Mucosa of descending colon (tissue), 3 donors: Measurements from ENCODE around the gene UBE2G1. TPM values are rescaled to one million over a fixed set of nuclear protein-coding genes. Genes with fewer than 3 reads are reported as not detected.
"Not testable (repeated sequence)": the region's sequence is repeated elsewhere in the genome, so short reads cannot be mapped to it uniquely, and the experiment has no call there.

Experiments
- ATAC-seq: fragments of 200-7000 bp; cut with Tn5 transposase; one replicate; pipeline ENCODE4 v1.9.1; 2020; ENCODE audit warnings: mild to moderate bottlenecking, moderate library complexity
- DNase-seq, 3 donors: peaks; one replicate each; pipeline ENCODE4 v3.0.0-alpha.2; 2020
- H3K36me3 ChIP-seq: fragments of 200-600 bp; one replicate; pipeline ENCODE4 v1.8.0; 2021; ENCODE audit warnings: low read depth, mild to moderate bottlenecking
- H3K4me1 ChIP-seq: fragments of 200-600 bp; one replicate; pipeline ENCODE4 v1.8.0; 2021; ENCODE audit warnings: low read depth, mild to moderate bottlenecking
- H3K4me3 ChIP-seq: fragments of 200-600 bp; one replicate; pipeline ENCODE4 v1.8.0; 2021; ENCODE audit warnings: mild to moderate bottlenecking
- H3K9me3 ChIP-seq: fragments of 200-600 bp; one replicate; pipeline ENCODE4 v1.8.0; 2021; ENCODE audit warnings: mild to moderate bottlenecking
- intact Hi-C, 2 donors: fragments of 100-400 bp; cut with DNase I in 1 of 2; cut with micrococcal nuclease in 1 of 2; formaldehyde crosslinking; loops; one replicate each; pipeline versions ENCODE4 v1.11.0 to v1.11.1; 2022; cut with DNase I, micrococcal nuclease
- total RNA-seq, 3 donors: library from RNA; stranded (reverse); fragmentation: NEBNext Ultra II Directional in 2 of 3; extraction: Animal tissue kit (Norgen Biotek cat#: 25700) in 2 of 3; gene quantifications; one replicate each; pipeline versions ENCODE4 v1.2.1 to v1.2.4, GENCODE V29; 2021 to 2023
- TF ChIP-seq, protein P1 (sequence below): fragments of 200-600 bp; IDR thresholded peaks from one replicate; pipeline ENCODE4 v1.8.0; 2022; ENCODE audit warnings: antibody characterized with exemption, mild to moderate bottlenecking
- donor health status: DM: no; HTN: no; CAD: no; lungs with moderate emphysema.
- donor health status: DM: no; HTN: no; CAD: no.
- donor health status: DM: no; HTN: yes; CAD: no.

The UBE2G1 gene
- total RNA-seq, 3 donors from 2014 or later: 51.9 to 103 (median 56.7) TPM

DNA sequence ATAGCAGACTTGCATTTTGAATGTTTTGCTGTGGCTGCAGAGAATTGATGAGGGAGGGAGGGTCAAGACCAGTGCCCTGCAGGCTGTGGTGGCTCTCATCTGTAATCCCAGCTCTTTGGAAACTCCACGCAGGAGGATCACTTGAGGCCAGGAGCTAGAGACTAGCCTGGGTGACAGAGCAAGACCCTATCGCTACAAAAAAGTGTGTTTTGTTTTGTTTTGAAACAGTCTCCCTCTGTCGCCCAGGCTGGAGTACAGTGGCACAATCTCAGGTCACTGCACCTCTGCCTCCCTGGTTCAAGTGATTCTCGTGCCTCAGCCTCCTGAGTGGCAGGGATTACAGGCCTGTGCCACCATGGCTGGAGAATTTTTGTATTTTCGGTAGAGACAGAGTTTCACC is 1.9 kb upstream of the UBE2G1 start:
- TF ChIP-seq, protein P1, sequence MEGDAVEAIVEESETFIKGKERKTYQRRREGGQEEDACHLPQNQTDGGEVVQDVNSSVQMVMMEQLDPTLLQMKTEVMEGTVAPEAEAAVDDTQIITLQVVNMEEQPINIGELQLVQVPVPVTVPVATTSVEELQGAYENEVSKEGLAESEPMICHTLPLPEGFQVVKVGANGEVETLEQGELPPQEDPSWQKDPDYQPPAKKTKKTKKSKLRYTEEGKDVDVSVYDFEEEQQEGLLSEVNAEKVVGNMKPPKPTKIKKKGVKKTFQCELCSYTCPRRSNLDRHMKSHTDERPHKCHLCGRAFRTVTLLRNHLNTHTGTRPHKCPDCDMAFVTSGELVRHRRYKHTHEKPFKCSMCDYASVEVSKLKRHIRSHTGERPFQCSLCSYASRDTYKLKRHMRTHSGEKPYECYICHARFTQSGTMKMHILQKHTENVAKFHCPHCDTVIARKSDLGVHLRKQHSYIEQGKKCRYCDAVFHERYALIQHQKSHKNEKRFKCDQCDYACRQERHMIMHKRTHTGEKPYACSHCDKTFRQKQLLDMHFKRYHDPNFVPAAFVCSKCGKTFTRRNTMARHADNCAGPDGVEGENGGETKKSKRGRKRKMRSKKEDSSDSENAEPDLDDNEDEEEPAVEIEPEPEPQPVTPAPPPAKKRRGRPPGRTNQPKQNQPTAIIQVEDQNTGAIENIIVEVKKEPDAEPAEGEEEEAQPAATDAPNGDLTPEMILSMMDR: no peak
- Histone ChIP-seq H3K9me3 (no peaks in the 10 kb centered on the region), H3K4me1 (peaks cover 9% of the 10 kb centered on the region), H3K36me3 (peaks cover 4% of the 10 kb centered on the region), H3K4me3 (no peak overlapping the region)
- ATAC-seq (no peak), DNase-seq (peak in 1 of 3 donors; percentile 7)
- intact Hi-C loops: no loop called here

DNA sequence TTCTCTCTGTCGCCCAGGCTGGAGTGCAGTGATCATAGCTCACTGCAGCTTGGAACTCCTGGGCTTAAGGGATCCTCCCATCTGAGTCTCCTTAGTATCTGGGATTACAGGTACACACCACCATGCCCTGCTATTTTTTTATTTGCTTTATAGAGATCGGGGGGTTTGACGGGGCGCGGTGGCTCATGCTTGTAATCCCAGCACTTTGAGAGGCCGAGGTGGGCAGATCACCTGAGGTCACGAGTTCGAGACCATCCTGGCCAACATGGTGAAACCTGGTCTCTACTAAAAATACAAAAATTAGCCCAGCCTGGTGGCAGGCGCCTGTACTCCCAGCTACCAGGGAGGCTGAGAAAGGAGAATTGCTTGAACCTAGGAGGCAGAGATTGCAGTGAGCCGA is 702 bp upstream of the UBE2G1 start:
- H3K4me1 ChIP-seq, ATAC-seq, H3K4me3 ChIP-seq, H3K36me3 ChIP-seq, intact Hi-C loops, H3K9me3 ChIP-seq: not testable (repeated sequence)
- peak in 2 of 3 donors; percentile 50 to 54 for DNase-seq

GRCh38 chr17:4365628-4366326 is 698 bp downstream of the UBE2G1 start:
- H3K9me3 ChIP-seq: no peaks in the 10 kb centered on the region
- H3K4me1 ChIP-seq: peaks cover 9% of the 10 kb centered on the region
- ATAC-seq (peak; percentile 31), DNase-seq (peak; percentile 51 to 75 (median 72))
- H3K4me3 ChIP-seq: peak overlapping the region; percentile 100
- H3K36me3 ChIP-seq: peaks cover 4% of the 10 kb centered on the region
- TF ChIP-seq, protein P1: no peak
- intact Hi-C loops: no loop called here

DNA sequence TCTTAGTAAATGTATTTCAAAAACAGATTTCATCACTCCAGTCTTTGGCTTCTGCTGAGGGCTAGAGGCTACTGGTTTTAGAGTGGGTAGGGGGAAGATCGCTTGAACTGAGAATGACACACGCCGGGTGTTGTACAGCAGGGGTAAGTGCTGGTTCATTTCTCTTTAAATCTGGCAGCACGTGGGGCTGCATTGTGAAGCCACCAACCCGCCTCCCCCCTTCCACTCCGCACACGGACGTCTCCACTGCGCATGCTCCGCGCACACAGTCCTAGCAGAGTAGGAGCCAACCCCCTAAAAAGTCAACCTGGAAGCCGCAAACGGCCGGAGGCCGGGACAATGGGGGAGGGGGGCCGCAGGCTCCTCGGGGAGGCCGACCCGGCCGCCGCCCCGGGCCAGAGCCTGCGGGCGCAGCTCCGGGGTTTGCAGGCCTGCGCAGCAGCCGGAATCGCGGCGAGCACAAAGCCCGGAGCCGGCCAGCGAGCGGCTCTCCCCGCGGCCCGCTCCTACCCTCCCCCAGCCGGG is 1.3 kb downstream of the UBE2G1 start:
- peak; percentile 91 to 95 (median 91) for DNase-seq
- intact Hi-C loops: no loop called here
- peak overlapping the region; percentile 100 for H3K4me3 ChIP-seq
- no peaks in the 10 kb centered on the region for H3K9me3 ChIP-seq
- H3K36me3 ChIP-seq: peaks cover 4% of the 10 kb centered on the region
- TF ChIP-seq, protein P1: no peak
- peaks cover 13% of the 10 kb centered on the region for H3K4me1 ChIP-seq
- ATAC-seq: peak; percentile 72

DNA sequence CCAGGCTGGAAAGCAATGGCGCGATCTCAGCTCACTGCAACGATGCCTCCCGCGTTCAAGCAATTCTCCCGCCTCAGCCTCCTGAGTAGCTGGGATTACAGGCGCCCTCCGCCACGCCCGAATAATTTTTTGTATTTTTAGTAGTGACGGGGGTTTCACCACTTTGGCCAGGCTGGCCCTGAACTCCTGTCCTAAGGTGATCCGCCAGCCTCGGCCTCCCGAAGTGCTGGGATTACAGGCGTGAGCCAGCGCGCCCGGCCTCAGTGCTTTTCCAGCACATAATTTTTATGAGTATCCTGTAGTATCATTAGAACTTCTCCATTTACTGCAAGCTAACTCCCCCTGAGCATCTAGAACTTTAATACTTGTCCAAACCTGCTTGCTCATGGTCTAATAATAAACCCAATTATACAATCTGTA is 1.8 kb downstream of the UBE2G1 start:
- Histone ChIP-seq H3K36me3 (peaks cover 4% of the 10 kb centered on the region), H3K4me1 (peaks cover 15% of the 10 kb centered on the region), H3K4me3 (peak overlapping the region; percentile 100), H3K9me3 (no peaks in the 10 kb centered on the region)
- TF ChIP-seq, protein P1: no peak
- ATAC-seq (no peak), DNase-seq (peak; percentile 24 to 57 (median 46))
- intact Hi-C loops: no loop called here

DNA sequence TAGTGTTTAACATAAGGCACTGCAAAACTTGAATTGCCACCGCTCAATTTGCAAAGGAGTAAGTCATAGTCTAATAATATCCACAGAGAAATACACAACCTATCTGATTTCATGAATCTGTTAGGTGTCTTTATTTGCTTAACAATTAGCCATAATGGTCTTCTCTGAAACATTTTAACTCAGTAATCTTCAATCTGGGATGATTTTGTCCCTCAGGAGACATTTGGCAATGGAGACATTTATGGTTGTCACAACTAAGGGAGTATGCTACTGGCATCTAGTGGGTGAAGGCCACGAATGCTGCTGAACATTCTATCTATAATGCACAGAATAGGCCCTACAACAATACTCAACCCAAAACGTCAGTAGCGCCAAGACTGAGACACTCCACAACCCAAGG is 4.3 kb downstream of the UBE2G1 start:
- Histone ChIP-seq H3K9me3 (no peaks in the 10 kb centered on the region), H3K36me3 (peaks cover 4% of the 10 kb centered on the region), H3K4me1 (peaks cover 19% of the 10 kb centered on the region), H3K4me3 (no peak overlapping the region)
- DNase-seq: no peak
- intact Hi-C loops: no loop called here
- ATAC-seq: no peak
- TF ChIP-seq, protein P1: no peak
